ENCODE results near the gene MTUS2. TPM values are rescaled to one million over a fixed set of nuclear protein-coding genes. Genes with fewer than 3 reads are reported as not detected.

Gene MTUS2
- total and polyA plus RNA-seq, 2 donors from 2014 or later = 0.06 to 0.22 TPM

DNA sequence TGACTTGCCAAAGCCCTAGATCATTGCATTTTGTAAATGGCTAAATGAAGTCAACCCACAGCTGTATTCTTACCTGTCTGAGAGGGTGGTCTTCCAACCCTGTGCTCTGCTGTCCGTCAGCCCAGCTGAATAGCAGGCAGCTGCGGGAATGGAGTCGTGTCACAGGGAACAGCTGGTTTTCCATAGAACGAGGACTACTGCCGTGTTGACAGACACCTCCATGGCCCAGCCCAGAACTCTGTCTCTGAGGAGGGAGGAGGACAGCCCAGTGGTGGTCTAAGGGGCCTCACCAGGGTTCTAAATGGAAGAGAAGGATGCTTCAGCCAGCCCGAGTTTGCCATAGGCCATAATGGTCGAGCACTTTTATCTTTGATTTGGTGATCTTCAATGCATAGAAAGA, 664.7 kb downstream of the MTUS2 start:
- peaks cover 0 to 8% (median 0%) of the 10 kb centered on the region in 3 donors for H3K4me1 ChIP-seq (ENCODE audit: control insufficient read depth in 2 of 3, insufficient read depth in 2 of 3, low read depth in 1 of 3, low read length in 3 of 3)
- no peak for FAIRE-seq
- H3K9ac ChIP-seq (ENCODE audit: low read length in 3 of 3) = no peak overlapping the region
- no peaks in the 10 kb centered on the region for H3K36me3 ChIP-seq (ENCODE audit: control insufficient read depth in 2 of 3, insufficient read depth in 3 of 3, low read length in 3 of 3)
- no peak overlapping the region for H3K4me3 ChIP-seq (ENCODE audit: low read length in 3 of 3)
- no peaks in the 10 kb centered on the region for H3K27me3 ChIP-seq (ENCODE audit: control insufficient read depth, insufficient read depth, low read length)
- intact Hi-C loops (cut with DNase I) = no loop called here
- H3K27ac ChIP-seq (ENCODE audit: low read depth in 2 of 2, low read length in 2 of 2) = no peak overlapping the region
- H3K9me3 ChIP-seq (ENCODE audit: control insufficient read depth in 2 of 3, insufficient read depth in 1 of 3, low read length in 3 of 3) = no peaks in the 10 kb centered on the region
- TF ChIP-seq, protein P1, sequence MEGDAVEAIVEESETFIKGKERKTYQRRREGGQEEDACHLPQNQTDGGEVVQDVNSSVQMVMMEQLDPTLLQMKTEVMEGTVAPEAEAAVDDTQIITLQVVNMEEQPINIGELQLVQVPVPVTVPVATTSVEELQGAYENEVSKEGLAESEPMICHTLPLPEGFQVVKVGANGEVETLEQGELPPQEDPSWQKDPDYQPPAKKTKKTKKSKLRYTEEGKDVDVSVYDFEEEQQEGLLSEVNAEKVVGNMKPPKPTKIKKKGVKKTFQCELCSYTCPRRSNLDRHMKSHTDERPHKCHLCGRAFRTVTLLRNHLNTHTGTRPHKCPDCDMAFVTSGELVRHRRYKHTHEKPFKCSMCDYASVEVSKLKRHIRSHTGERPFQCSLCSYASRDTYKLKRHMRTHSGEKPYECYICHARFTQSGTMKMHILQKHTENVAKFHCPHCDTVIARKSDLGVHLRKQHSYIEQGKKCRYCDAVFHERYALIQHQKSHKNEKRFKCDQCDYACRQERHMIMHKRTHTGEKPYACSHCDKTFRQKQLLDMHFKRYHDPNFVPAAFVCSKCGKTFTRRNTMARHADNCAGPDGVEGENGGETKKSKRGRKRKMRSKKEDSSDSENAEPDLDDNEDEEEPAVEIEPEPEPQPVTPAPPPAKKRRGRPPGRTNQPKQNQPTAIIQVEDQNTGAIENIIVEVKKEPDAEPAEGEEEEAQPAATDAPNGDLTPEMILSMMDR (IDR thresholded peaks at IDR 0.05; ENCODE audit: borderline replicate concordance, extremely low read depth, insufficient read depth) = no peak
- DNase-seq = no peak

DNA sequence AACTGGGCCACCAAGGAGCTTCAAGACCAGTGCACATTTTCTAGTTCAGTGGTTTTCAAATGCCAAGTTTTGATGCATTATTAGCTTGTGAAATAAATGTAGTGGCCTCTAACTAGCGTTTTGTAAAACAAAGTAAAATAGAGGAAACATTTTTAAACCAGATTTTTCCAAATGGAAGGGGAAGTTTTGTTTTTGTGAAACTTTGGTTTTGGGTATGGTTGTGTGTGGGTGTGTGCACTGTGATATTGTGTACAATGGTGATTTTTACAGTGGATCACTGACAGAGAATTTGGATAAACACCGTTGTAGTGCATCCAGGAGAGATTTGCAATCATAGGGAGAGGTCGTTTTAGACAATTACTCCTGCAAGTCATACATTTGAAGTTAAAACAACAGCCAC, 666.4 kb downstream of the MTUS2 start:
- Histone ChIP-seq H3K4me3 (ENCODE audit: low read length in 3 of 3) (no peak overlapping the region), H3K27ac (ENCODE audit: low read depth in 2 of 2, low read length in 2 of 2) (no peak overlapping the region), H3K9ac (ENCODE audit: low read length in 3 of 3) (no peak overlapping the region), H3K27me3 (ENCODE audit: control insufficient read depth, insufficient read depth, low read length) (no peaks in the 10 kb centered on the region), H3K9me3 (ENCODE audit: control insufficient read depth in 2 of 3, insufficient read depth in 1 of 3, low read length in 3 of 3) (no peaks in the 10 kb centered on the region), H3K36me3 (ENCODE audit: control insufficient read depth in 2 of 3, insufficient read depth in 3 of 3, low read length in 3 of 3) (no peaks in the 10 kb centered on the region), H3K4me1 (ENCODE audit: control insufficient read depth in 2 of 3, insufficient read depth in 2 of 3, low read depth in 1 of 3, low read length in 3 of 3) (peaks cover 0 to 8% (median 0%) of the 10 kb centered on the region in 3 donors)
- TF ChIP-seq, protein P1 (IDR thresholded peaks at IDR 0.05; ENCODE audit: borderline replicate concordance, extremely low read depth, insufficient read depth) = no peak
- FAIRE-seq (no peak), DNase-seq (no peak)
- intact Hi-C loops (cut with DNase I) = no loop called here

DNA sequence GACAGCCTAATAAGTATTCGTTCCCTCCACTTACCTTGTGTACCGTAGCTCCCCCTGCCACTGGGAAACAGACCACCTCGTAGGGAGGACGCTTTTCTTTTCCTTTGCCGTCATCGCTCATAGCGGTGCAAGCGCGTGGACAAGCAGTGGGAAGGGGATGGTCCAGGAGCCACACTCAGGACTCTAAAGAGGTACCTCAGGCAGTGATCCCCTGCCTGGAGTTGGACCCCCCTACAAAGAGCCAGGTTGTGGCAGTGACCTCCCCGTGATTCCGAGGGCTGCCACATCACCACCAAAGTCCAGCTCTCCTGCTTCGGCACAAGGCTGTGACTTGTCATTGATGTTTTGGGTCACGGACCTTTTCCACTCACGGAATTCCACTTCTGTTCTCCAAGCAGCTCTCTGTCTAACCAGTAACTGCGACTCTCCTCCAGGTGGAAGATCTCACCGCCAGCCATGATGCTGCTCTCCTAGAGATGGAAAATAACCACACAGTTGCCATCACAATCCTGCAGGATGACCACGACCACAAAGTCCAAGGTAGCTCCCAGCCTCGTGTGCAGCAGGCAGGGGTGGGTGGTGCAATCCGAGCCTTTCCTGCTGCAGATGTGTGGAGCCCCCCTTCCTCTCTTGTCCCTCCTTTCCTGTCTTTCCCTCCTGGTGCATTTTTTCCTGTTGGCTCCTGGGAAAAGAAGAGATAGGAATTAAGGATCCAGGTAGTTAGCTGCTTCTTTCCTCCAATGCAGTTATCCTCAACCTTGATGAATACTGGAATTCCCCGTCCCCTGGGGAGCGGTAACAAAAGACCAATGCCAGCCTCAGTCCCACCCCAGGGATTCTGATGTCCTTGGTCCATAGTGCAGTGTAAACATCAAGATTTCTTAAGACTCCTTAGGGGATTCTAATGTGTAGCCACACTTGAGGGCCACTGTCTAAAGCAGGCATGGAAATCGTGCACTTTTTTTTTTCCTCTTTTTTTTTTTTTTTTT, 667.6 kb downstream of the MTUS2 start:
- Histone ChIP-seq H3K9me3 (ENCODE audit: control insufficient read depth in 2 of 3, insufficient read depth in 1 of 3, low read length in 3 of 3) (peaks cover 0 to 3% (median 0%) of the 10 kb centered on the region in 3 donors), H3K4me1 (ENCODE audit: control insufficient read depth in 2 of 3, insufficient read depth in 2 of 3, low read depth in 1 of 3, low read length in 3 of 3) (peaks cover 0 to 7% (median 0%) of the 10 kb centered on the region in 3 donors), H3K9ac (ENCODE audit: low read length in 3 of 3) (no peak overlapping the region), H3K27me3 (ENCODE audit: control insufficient read depth, insufficient read depth, low read length) (no peaks in the 10 kb centered on the region), H3K36me3 (ENCODE audit: control insufficient read depth in 2 of 3, insufficient read depth in 3 of 3, low read length in 3 of 3) (no peaks in the 10 kb centered on the region), H3K27ac (ENCODE audit: low read depth in 2 of 2, low read length in 2 of 2) (no peak overlapping the region), H3K4me3 (ENCODE audit: low read length in 3 of 3) (no peak overlapping the region)
- DNase-seq (no peak), FAIRE-seq (no peak)
- TF ChIP-seq, protein P1 (IDR thresholded peaks at IDR 0.05; ENCODE audit: borderline replicate concordance, extremely low read depth, insufficient read depth) = no peak
- intact Hi-C loops (cut with DNase I) = no loop called here

Data from kidney (tissue), 14 donors.